IPS DF 4.7 (cell line): ENCODE results near the gene NHLH2.

Source experiments
- DNase-seq: peaks from one replicate; pipeline ENCODE4 v3.0.0-alpha.2; 2013; ENCODE audit warnings: low spot score; ENCODE audit errors: extremely low read depth

NHLH2 gene

DNA sequence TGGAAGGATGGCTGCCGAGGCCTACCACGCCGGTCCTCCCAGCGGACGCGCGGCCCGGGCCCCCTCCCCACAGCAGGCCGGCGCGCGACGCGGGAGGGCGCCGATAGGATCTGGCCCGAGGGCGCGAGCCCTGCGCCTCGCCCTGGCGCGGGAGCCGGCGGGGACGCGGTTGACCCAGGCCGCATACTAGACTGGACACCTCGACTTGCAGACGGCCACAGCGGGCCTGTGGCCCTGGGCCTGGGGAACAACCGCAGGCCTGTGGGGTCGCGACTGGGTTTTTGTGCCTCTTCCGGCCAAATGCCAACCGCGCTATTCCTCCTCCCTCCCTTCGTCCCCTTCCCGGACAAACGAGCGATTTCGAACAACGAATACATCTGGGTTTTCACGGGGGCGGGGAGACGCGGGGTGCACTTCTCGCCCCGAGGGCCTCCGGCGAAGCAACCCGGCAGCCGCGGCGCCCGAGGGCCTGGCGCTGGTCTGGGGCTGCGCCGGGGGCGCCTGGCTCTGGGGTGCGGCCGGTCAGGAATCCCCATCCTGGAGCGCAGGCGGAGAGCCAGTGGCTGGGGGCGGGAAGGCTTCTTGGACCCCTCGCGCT, 2.4 kb downstream of the NHLH2 start:
- no peak for DNase-seq

DNA sequence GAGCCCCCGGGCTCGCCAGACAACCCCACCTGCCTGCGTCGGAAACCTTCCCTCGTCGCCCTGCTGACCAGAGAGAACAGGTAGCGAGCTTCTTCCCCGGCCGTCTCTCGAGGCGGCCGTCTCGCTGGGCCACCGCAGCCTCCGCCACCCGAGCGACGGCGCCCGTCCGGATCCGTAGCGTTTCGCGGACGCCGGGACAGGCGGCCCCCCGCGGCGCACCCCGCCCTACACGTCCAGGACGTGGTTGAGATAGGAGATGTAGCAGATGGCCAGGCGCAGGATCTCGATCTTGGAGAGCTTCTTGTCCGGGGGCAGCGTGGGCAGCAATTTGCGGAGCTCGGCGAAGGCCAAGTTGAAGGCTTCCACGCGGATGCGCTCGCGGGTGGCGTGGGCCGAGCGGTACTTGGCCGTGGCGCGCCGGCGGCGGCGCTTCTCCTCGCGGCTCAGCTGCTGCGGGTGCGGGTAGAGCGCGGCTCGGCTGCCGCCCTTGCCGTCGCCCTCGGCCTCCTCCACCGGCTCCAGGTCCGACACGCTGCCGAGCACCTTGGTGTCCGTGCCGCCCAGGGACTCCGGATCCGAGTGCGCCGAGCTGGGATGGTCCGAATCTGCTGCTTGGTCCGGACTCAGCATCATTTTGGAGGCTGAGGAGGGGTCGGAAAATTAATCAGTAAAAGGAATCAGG, 3.0 kb downstream of the NHLH2 start:
- DNase-seq = no peak

DNA sequence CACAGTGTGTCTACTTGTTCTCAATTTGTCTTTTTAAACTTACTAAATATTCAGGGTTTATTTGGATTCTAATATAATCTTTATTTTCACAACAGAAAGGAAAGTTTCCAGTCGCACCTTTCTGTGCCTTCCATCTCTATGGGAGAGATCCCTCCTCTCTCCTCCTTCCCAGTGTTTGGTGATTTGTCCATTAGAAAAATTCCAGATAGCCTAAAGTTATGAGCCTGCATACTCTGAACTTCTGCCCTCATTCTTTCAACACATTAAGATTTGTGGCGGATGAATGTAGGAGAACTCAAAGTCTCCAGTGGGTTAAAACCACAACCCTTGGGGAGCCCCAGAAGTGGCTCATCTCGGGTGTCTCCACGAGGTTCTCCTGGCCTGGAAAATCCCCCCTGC, 3.6 kb downstream of the NHLH2 start:
- DNase-seq = no peak

GRCh38 chr1:115833856-115834255, 7.1 kb downstream of the NHLH2 start:
- no peak for DNase-seq

- DNase-seq = no peak
Measured at GRCh38 chr1:115832651-115833050, 8.3 kb downstream of the NHLH2 start.

GRCh38 chr1:115830963-115831362, 10.0 kb downstream of the NHLH2 start:
- DNase-seq = no peak

DNA sequence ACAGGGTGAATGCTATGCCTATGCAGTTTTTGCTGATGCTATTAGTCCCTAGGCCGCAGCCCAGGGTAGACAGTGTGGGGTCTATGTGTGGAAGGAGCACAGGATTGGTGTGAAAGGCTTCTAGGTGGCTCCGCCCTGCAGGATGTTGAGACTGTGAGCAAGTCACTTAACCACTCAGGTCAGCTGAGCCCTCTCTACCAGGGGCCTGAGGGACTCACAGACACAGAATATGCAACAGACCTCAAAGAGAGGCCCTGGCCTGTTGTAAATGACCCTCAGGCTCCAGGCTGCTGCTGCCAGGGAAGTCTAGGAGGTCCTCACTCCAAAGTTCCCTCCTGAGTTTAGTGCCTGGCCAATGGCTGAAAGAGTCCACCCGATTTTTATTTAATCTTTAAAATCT, 11.0 kb downstream of the NHLH2 start:
- no peak for DNase-seq

GRCh38 chr1:115829023-115829674, 11.8 kb downstream of the NHLH2 start:
- no peak for DNase-seq

GRCh38 chr1:115828101-115829022, 12.6 kb downstream of the NHLH2 start:
- DNase-seq = no peak

- no peak for DNase-seq
Measured at GRCh38 chr1:115827452-115828044, 13.4 kb downstream of the NHLH2 start.

DNA sequence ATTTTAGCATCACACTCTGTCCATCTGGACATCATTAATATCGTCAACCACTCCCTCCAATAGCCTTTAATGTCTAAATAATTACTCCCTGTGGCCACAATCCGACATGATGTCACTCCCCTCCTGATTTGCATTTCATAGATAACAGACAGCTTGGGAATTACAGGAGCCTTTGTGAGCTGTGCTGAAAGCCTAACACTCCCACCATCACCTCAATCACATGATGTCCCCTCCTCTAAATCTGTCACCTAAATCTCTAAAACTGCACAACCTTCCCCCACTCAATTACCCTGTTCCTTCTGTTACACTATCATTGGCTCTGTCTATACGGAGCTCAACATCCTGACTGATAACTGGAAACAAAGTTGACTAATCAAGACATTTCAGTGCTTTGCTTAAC, 14.3 kb downstream of the NHLH2 start:
- DNase-seq = no peak

GRCh38 chr1:115822117-115822516, 18.8 kb downstream of the NHLH2 start:
- DNase-seq = no peak

- DNase-seq = no peak
Measured at GRCh38 chr1:115815694-115816093, 25.2 kb downstream of the NHLH2 start.

GRCh38 chr1:115814685-115815398, 26.1 kb downstream of the NHLH2 start:
- DNase-seq = no peak

GRCh38 chr1:115813727-115814126, 27.2 kb downstream of the NHLH2 start:
- DNase-seq = no peak

GRCh38 chr1:115811140-115811828, 29.6 kb downstream of the NHLH2 start:
- no peak for DNase-seq

DNA sequence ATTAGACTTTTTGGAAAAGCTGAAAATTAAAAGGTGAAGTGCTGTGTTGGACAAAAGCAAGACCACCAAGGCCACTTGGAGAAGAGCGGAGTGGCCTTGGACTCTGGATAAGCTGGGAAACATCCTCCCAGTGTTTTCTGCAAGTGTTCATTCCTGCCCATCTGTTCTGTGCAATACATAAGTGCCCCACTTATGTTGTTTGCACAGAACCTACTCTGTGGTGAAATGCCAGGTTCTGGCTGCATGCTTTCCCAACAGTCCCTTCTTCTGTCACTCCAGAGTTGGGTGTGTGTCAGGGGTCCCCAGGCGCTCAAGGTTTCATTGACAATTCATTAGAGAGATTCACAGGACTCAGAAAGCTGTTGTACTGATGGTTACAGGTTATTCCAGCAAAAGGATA, 30.3 kb downstream of the NHLH2 start:
- no peak for DNase-seq

DNA sequence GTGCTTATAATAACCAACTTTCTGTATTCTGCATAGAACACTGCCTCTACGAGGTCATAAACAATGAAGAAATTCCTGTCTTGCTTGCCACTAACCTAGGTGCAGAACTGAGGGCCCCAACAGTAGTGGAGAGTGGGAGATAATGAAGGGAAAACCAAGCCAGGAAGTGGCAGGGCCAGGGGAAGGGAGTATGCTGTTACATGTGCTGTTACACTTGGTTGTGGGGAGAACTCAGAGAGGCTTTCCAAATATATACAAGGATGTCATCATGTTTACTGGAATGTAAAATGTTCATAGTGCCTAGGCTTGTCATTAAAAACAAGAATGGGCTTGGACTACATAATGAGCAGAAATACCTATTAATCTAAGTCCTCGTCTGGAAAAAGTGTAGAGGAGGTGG, 31.1 kb downstream of the NHLH2 start:
- DNase-seq = no peak

- no peak for DNase-seq
Measured at GRCh38 chr1:115809076-115809475, 31.9 kb downstream of the NHLH2 start.

DNA sequence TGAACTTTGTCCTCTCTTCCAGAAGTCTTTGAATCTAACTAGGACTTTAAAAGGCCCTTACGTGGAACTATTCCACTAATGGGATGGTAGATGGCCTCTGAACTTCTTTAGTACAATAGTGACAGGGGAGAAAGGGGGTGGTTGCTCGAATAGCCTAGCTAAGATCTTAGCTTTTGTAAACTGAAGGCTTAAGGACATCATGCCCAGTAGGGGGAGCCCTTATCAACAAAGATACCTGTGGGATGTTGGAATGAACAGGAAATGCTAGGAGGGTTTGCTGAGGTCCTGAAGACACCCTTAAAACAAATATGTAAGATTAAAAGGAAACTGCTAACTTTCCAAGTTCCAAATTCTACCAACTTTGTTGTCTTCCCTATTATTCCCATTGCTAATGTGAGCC, 33.2 kb downstream of the NHLH2 start:
- peak; percentile 87 for DNase-seq
